Measurements from ENCODE around the gene NDUFC2. TPM values are rescaled to one million over a fixed set of nuclear protein-coding genes. Genes with fewer than 3 reads are reported as not detected.

The NDUFC2 gene
- total and polyA plus RNA-seq, 2 of the 13 experiments (the other 11 are each of a cell fraction or from before 2014, with no cell fraction given), result 256 to 363 TPM

- TF ChIP-seq TFDP2 (CRISPR knock-in tag; IDR thresholded peaks at IDR 0.05), result no peak
- TF ChIP-seq PHF21A (CRISPR knock-in tag; IDR thresholded peaks at IDR 0.05), result no peak
- TF ChIP-seq RXRB (CRISPR knock-in tag; IDR thresholded peaks at IDR 0.05; ENCODE audit: borderline replicate concordance), result 0 out of 2 replicates have a peak, but pooled peaks have one; percentile 15
- no peak for TF ChIP-seq CC2D1A (CRISPR knock-in tag; IDR thresholded peaks at IDR 0.05)
- TF ChIP-seq ZNF451 (CRISPR knock-in tag; IDR thresholded peaks at IDR 0.05), result no peak
- TF ChIP-seq PRDM15 (CRISPR knock-in tag; IDR thresholded peaks at IDR 0.05), result no peak
- TF ChIP-seq CEBPB (IDR thresholded peaks at IDR 0.05; ENCODE audit: borderline replicate concordance, low read depth, low read length), result no peak
- no peak for TF ChIP-seq ZNF607 (CRISPR knock-in tag; IDR thresholded peaks at IDR 0.05; ENCODE audit: borderline replicate concordance)
- TF ChIP-seq ATF3 (CRISPR knock-in tag; IDR thresholded peaks at IDR 0.05), result peak; percentile 83
- TF ChIP-seq, protein P1, sequence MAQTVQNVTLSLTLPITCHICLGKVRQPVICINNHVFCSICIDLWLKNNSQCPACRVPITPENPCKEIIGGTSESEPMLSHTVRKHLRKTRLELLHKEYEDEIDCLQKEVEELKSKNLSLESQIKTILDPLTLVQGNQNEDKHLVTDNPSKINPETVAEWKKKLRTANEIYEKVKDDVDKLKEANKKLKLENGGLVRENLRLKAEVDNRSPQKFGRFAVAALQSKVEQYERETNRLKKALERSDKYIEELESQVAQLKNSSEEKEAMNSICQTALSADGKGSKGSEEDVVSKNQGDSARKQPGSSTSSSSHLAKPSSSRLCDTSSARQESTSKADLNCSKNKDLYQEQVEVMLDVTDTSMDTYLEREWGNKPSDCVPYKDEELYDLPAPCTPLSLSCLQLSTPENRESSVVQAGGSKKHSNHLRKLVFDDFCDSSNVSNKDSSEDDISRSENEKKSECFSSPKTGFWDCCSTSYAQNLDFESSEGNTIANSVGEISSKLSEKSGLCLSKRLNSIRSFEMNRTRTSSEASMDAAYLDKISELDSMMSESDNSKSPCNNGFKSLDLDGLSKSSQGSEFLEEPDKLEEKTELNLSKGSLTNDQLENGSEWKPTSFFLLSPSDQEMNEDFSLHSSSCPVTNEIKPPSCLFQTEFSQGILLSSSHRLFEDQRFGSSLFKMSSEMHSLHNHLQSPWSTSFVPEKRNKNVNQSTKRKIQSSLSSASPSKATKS (CRISPR knock-in tag; IDR thresholded peaks at IDR 0.05), result no peak
- no peak for TF ChIP-seq YEATS2 (CRISPR knock-in tag; IDR thresholded peaks at IDR 0.05; ENCODE audit: borderline replicate concordance)
- no peak for TF ChIP-seq SALL1 (CRISPR knock-in tag; IDR thresholded peaks at IDR 0.05)
- no peak for TF ChIP-seq NCOR1 (IDR thresholded peaks at IDR 0.05; ENCODE audit: borderline replicate concordance, low read length)
- TF ChIP-seq, protein P2, sequence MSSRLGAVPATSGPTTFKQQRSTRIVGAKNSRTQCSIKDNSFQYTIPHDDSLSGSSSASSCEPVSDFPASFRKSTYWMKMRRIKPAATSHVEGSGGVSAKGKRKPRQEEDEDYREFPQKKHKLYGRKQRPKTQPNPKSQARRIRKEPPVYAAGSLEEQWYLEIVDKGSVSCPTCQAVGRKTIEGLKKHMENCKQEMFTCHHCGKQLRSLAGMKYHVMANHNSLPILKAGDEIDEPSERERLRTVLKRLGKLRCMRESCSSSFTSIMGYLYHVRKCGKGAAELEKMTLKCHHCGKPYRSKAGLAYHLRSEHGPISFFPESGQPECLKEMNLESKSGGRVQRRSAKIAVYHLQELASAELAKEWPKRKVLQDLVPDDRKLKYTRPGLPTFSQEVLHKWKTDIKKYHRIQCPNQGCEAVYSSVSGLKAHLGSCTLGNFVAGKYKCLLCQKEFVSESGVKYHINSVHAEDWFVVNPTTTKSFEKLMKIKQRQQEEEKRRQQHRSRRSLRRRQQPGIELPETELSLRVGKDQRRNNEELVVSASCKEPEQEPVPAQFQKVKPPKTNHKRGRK (CRISPR knock-in tag; IDR thresholded peaks at IDR 0.05), result no peak
- no peak for TF ChIP-seq U2AF2 (IDR thresholded peaks at IDR 0.05; ENCODE audit: low read depth, low read length)
- no peak for TF ChIP-seq MXD1 (CRISPR knock-in tag; IDR thresholded peaks at IDR 0.05)
- TF ChIP-seq ISL2 (CRISPR knock-in tag; IDR thresholded peaks at IDR 0.05), result 0 out of 2 replicates have a peak, but pooled peaks have one; percentile 19
- no peak for TF ChIP-seq ZNF121 (CRISPR knock-in tag; IDR thresholded peaks at IDR 0.05)
- TF ChIP-seq FOXO1 (CRISPR knock-in tag; IDR thresholded peaks at IDR 0.05), result no peak
- no peak for TF ChIP-seq ZNF282 (IDR thresholded peaks at IDR 0.05; ENCODE audit: partially characterized antibody)
- TF ChIP-seq SIX1 (CRISPR knock-in tag; IDR thresholded peaks at IDR 0.05; ENCODE audit: borderline replicate concordance), result no peak
- TF ChIP-seq PAX8 (CRISPR knock-in tag; IDR thresholded peaks at IDR 0.05; ENCODE audit: borderline replicate concordance), result no peak
These were observed 7.2 kb downstream of the NDUFC2 start (continued) for GRCh38 chr11:78072455-78072854.
